ENCODE data around the gene AFAP1.
"Not testable (repeated sequence)": the region's sequence is repeated elsewhere in the genome, so short reads cannot be mapped to it uniquely, and the experiment has no call there.

Gene AFAP1

DNA sequence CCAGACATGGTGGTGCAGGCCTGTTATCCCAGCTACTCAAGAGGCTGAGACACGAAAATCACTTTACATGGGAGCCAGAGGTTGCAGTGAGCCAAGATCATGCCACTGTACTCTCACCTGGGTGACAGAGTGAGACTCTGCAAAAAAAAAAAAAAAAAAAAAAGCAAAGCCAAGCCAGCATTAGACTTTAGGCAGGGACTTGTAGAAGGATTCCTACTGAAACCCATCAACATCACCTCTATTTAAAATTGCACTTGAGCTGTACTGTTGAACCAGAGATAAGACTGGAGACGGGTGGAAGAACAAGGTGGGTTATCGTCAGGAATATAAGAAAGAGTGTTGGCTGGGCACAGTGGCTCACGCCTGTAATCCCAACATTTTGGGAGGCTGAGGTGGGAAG, 15.7 kb upstream of the AFAP1 start:
- no peak overlapping the region for H3K27ac ChIP-seq

DNA sequence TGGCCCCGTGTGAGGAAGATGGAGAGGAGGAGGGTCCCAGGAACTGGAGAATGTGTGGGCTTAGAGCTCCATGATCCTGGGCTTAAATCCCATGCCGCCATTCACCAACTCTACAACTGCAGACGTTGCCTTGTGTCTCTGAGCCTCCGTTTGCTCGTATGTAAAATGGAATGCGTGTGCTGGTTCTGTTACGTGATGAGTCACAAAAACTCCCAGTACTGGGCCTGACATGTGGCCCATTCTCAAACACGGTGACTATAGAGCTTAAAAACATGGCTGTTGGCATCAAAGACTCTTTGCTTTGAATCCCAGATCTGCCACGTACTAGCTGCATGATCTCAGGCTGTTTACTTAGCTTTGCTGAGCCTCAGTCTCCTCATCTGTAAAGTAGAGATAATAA, 13.0 kb upstream of the AFAP1 start:
- Histone ChIP-seq H3K27ac (no peak overlapping the region), H3K4me3 (no peak overlapping the region)

More for the DNA sequence above, 15.7 kb upstream of the AFAP1 start:
- H3K4me3 ChIP-seq = no peak overlapping the region

DNA sequence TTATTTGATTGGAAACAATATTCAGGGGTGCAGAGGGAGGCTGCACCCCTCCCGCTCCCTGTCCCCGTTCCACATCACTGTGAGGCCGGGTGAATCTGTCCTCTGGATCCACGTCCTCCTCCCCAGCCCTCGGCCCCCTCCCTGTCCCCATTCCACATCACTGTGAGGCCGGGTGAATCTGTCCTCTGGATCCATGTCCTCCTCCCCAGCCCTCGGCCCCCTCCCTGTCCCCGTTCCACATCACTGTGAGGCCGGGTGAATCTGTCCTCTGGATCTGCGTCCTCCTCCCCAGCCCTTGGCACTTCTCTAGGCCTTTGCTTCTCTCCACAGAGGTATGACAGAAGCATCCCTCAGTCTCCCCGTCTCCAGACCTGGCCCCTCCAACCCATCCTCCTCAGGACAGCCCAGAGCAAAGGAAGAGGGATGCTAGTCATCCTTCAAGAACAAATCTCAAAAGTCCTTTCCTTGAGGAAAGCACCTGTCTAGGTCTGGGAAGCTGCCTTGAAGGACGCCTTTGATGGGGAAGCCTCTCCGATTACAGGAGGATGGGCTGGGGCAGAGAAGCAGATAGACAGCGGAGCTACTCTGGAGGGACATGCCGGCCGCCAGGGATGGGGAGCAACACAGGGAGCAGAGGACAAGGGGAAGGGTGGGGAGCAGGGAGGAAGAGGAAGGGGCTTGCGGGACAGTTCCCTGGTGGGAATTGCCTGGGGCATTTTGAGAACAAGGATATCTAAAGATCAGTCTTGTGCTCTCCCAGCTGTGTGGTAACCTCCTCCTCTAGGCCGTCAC, 10.8 kb upstream of the AFAP1 start:
- H3K27ac ChIP-seq = no peak overlapping the region
- no peak overlapping the region for H3K4me3 ChIP-seq

DNA sequence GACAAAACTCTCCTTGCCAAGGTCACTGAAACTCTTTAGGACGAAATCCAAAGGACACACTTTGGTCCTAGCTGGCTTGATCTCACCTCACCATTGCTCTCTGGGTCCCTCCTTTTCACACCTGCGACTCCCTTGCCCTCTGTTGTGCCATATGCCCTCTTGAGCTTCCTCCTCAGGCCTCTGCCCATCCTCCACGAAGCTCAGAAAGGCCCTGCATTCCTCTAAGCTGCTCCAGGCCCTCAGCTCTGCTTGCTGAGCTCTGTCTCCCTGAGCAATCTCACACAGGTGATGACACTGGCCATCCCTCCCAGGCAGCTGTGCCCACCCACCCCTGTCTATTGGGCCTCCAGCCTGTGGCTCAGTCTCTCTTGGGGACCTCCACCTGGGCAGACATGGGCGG, 10.1 kb upstream of the AFAP1 start:
- Histone ChIP-seq H3K4me3 (no peak overlapping the region), H3K27ac (no peak overlapping the region)

DNA sequence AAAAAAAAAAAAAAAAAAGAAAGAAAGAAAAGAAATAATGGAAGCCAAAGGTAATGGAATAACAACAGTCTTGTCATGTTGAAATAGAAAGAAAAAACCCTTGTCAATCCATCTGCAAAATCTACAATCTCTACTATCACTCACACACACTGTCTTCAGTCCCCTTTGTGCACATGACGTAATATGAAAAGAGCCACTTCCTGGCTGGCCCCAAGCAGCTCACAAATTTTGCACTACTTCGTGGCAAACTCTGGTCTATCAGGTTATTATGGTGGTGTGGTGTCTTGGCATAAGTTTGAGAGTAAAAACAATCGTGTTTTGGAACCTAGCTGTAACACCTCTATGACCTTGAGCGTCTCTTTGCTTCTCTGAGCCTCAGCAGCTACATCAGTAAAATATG, 8.3 kb upstream of the AFAP1 start:
- Histone ChIP-seq H3K4me3 (no peak overlapping the region), H3K27ac (no peak overlapping the region)

DNA sequence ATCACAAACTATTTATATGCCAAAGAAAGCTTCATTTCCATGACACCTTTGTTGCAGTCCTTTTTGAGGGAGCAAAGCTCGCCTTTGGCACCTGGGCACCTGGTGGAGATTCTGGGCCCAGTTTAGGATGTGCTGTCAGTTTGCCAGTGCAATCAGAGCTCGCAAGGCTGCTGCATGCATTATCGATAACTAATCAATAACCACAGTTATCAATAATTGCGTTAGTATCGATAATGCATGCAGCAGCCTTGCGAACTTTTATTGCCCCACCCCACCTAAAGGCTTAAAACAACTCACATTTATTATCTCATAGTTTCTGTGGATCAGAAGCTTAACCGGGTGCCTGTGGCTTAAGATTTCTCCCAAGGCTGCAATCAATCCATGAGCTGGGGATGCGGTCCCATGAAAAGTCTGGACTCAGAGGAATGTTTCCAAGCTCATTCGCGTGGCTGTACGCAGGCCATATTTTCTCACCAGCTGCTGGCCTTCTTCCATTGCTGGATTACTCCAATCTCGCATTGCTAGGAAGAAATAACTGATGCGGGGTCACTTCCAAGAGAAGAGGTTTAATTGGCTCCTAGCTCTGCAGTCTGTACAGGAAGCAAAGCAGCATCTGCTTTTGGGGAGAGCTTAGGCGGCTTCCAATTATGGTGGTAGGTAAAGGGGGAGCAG, 6.2 kb upstream of the AFAP1 start:
- H3K4me3 ChIP-seq = no peak overlapping the region
- no peak overlapping the region for H3K27ac ChIP-seq

DNA sequence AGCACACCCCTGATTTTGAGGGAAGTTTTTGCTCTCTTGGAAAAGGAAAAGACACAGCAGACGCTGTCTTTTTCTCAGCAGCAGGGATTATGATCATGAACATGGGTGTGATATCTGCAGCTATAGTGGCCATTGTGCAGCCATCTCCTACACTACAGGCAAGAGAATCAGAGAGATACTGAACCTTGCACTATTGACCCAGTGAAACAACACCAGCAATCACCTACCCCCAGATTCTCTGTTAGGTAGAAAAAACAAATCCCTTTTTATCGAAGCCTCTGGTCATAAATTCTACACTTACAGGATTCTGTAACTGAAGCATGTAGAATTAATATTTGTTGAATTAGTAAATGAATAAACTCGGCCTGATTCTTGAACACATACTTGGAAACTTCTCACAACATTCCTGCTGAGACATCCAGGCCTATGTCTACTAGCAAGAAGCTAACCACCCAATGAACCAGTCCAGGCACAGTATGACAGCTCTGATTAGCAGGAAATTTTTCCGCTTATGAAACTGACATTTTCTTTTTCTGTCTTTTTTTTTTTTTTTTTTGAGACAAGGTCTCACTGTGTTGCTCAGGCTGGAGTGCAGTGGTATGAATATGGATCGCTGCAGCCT, 5.0 kb upstream of the AFAP1 start:
- Histone ChIP-seq H3K4me3 (no peak overlapping the region), H3K27ac (no peak overlapping the region)

DNA sequence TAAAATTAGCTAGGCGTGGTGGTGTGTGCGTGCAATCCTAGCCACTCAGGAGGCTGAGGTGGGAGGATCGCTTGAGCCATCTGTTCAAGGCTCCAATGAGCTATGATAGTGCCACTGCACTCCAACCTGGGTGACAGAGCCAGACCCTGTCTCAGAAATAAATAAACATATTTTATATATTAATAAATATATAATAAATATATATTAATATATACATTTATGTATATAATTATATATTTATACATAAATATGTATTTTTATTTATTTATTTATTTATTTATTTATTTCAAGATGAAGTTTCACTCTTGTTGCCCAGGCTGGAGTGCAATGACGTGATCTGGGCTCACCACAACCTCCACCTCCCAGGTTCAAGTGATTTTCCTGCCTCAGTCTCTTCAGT, 4.0 kb upstream of the AFAP1 start:
- not testable (repeated sequence) for H3K27ac ChIP-seq, H3K4me3 ChIP-seq

DNA sequence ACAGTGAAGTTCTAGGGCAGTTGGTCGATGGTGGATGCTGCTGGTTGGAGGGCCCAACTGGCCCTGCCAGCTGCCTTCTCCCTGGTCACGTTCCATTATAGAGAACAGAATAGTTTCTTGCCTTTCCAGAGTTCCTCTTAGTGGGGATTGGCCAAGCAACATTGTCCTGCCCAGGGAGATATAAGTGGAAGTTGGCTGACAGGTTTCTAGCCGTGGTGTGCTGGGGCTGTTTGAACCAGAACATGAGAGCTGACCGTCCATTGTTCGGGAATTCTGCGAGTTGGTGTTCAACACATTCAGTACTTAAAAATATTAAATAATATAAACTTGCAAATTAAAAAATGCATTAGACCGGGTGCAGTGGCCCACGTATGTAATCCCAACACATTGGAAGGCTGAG, 3.5 kb upstream of the AFAP1 start:
- Histone ChIP-seq H3K27ac (no peak overlapping the region), H3K4me3 (no peak overlapping the region)

DNA sequence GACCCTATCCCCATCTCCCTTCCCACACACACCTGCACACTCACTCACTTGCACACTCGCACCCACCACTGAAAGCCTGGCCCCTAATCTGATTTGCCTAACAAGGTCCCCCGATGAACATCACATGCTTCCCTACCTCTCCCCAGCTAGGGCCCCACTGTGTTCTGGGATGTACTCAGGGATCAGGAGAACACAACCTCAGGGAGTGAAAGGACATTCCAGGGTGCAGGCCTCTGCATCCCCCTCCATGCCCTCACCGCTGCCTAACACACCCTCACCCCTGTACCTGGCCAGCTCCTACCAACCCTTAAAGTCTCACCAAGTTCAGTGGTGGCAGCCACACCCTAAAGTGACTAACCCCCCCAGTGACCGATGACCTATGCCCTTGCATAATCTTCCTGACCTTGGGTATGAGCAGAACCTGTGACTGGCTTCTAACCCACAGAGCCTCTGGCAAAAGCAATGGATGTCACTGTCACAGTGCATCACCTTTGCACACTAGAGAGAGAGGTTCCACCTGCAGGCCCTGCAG, 2.4 kb upstream of the AFAP1 start:
- Histone ChIP-seq H3K27ac (no peak overlapping the region), H3K4me3 (no peak overlapping the region)

DNA sequence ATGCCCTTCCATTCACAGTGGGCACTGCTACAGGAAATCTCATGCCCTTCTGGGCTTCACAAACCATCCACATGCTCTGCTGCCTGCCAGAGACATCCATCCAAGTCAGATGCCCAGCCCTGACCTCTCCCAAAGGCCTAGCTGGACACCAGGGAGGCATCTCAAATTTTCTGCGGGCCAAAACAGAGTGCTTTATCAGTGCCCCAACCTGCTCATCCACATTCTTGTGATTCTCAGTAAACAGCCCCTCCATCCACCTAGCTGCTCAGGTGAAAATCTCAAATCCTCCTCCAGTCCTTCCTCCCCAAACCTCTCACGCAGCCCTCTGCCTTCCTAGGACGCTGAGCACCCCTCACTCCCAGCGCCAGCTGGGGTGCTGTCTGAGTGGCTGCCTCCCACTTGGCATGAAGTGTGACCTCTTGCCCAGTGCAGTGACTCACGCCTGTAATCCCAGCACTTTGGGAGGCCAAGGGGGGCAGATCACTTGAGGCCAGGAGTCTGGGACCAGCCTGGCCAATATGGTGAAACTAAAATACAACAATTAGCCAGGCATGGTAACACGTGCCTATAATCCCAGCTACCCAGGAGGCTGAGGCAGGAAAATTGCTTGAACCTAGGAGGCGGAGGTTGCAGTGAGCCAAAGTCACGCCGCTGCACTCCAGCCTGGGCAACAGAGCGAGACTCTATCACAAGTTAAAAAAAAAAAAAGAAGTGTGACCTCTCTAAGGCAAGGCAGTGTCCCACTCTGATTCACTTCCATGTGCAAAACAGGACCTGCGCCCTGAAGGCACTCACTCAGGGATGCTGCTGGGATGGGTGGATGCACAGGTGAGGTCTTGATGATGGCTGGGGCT, 1.7 kb upstream of the AFAP1 start:
- Histone ChIP-seq H3K4me3 (no peak overlapping the region), H3K27ac (no peak overlapping the region)

DNA sequence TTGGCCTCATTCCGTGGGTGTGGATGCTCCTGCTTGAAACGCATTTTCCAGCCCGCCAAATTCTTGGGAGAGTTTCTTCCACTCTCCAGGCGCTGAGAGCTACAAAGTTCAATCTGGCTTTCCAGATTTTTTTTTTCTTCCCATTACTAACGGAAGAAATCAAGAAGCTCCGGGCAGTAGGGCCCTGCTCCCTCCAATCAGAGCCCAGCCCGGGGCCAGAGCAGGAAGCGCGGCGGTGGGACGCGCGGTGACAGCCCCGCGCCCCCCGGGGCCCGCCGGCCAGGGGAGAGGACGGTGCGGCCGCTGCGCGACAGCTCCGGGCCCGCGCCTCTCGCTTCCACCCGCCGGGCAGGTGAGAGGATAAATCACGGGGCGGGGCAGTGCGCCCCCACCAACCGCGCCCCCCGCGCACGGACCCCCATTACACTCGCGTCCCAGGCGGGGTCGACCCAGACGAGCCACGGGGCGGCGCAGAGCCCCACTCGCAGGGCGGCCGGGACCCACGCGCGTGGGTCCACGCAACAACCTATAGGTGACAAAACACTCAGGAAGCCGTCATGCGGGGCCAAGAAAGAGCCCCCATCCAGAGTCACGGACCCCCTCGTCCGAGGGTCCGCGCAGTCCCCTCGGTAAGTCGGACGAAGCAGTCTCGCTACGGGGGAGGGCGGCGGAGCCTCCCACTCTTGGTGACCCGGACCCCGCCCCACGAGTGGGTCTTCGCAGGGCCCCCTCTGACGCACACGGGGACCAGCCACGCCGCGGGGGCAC, 868 bp downstream of the AFAP1 start:
- peak overlapping the region; percentile 83 to 97 (median 90) for H3K4me3 ChIP-seq

DNA sequence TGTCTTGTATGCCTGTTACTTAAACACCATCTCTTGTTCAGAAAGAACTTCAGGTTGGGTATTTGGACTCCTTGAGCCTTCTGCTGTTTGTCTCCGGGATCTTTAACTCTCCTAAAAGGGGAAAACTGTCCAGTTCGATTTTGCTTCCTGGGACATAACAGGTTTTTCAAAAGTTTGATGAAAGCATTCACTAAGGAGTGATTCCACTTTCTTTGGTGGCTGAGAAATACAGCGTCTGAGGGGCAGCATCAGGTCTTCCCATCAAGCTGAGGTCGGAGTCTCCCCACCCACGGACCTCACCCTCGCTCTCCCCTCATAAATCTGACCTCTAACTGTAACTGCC, 1.4 kb downstream of the AFAP1 start:
- Histone ChIP-seq H3K4me3 (peak overlapping the region; percentile 83 to 97 (median 90)), H3K27ac (peak overlapping the region in 15 of 21 experiments; percentile 55 to 98 (median 93))

More for the DNA sequence above, 868 bp downstream of the AFAP1 start:
- H3K27ac ChIP-seq = peak overlapping the region; percentile 54 to 98 (median 93)

DNA sequence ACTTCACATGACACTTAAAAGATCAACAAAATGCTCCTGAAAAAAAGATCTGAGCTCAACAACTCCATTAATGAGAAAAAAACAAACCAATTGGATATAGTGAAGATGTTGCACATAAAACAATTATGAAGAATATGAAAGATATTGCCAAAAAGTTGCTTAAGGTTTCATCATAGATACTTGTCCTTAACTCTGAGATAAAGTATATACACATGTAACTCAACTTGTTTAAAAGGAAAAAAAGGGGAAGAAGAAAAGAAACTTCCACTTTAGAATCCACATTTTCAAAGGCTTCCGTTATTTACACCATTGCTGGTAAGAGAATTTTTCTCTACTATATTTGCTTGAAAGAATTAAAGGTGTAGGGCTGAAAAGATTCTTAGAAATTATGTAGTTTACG, 2.7 kb downstream of the AFAP1 start:
- Histone ChIP-seq H3K27ac (no peak overlapping the region), H3K4me3 (no peak overlapping the region)

DNA sequence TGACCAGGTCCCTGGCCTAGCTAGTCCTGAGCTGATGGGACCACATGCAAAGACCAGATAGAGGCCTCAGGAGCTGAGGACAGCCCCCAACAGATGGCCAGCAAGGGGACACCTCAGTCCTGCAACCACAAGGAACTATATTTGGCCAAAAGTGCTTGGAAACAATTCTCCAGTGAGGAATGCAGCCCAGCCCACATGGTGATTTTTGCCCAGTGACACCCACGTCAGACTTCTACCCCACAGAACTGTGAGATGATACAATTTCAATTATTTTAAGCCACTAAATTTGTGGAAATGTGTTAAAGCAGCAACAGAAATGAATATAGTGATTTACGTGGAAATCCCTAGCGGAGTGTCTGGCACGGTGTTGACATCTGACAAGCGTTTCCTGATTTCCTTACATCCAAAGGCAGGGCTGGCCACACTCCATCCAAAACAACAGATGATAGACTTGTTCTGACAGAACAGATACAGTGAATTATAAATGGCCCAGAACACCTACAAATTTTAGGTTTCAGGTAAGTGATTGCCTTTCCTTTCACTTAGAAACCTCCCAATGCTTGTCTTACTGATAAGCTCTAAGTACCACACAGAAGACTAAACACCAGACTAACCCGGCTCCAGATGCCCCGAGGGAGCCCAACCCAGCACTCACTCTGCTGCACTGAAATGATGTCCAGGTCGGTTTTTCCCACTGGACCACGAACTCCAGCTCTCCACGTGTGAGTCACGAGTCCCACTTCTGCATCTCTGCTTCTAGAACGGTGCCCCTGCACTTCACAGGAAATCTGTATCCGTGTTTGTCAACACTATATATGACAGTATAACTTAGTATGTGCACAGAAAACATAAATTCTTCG, 5.8 kb downstream of the AFAP1 start:
- Histone ChIP-seq H3K4me3 (no peak overlapping the region), H3K27ac (no peak overlapping the region)

DNA sequence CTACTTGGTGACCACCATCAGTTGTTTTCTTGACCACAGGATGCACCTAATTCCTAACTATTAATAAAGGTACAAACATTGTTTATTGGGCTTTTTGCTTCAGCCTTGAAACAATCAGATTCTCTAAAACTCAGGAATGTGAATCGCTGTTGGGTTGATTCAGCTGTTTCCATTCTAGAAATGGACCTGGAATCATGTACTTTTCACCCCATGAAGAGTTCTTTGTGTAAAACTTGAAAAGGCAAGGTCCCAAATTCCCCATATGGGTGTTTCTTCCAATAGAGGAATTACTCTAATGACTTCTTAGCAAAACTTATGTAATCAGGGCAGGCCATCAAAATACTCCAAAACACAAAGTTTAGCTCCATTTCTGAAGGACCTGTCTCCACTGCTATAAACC, 7.4 kb downstream of the AFAP1 start:
- Histone ChIP-seq H3K4me3 (no peak overlapping the region), H3K27ac (no peak overlapping the region)

DNA sequence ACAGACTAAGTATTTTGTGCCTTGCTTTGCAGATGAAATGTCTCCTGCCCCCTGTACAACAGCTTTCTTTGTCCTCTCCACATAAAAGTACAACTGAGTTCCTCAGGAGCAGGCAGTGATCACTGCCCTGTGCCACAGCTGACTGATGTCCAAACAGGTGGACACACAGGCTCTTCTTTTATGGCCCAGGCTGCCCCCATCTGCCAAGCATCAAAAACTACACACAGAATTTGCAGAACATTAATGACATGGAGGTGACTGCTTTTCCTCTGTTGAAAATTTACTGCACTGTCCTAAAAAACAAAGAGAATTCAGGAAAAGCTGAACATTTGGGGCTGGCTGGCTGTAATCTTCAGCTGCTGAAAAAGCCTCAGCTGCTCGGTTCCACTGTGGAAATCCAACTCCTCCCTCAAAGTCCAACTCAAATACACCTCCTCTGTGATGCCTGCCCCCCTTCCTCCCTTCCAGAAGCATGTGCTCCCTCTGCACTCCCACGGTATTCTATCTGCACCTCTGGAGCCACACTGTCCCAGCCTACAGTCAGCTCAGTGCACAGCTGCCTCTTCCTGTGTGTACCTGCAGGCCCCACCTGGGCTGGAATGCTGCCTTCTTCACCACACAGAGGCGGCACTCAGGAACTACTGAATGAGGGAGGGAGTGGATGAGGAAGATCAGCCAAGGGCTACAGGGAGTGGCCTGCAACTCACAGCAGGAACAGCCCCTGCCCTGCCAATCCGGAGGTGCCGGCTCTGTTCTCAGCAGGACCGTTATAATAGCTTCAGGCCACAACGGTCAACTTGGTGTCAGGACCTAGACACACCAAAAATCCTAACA, 10.3 kb downstream of the AFAP1 start:
- H3K27ac ChIP-seq = peak overlapping the region in 1 of 21 experiments; percentile 38
- H3K4me3 ChIP-seq = no peak overlapping the region

Data from skin epidermis (tissue), 12 donors.